Astrocyte (in vitro differentiated cells and primary cell): Measurements from ENCODE around the gene RGS21. TPM values are rescaled to one million over a fixed set of nuclear protein-coding genes. Genes with fewer than 3 reads are reported as not detected.

Source experiments
- DNase-seq: peaks from one replicate; pipeline ENCODE4 v3.0.0-alpha.2; 2010; ENCODE audit warnings: low read depth
- FAIRE-seq: peaks from 2 replicates; lab custom pipeline; 2011; peaks lifted over from hg19 to GRCh38; lab: Jason Lieb, UNC
- H2AFZ ChIP-seq: 2 replicates; pipeline ENCODE4 v1.6.0; 2012; ENCODE audit warnings: low read depth, low read length, inconsistent platforms
- H3K27ac ChIP-seq: 2 replicates; pipeline ENCODE4 v1.5.1; 2011; ENCODE audit warnings: low read depth, low read length, inconsistent platforms
- H3K27me3 ChIP-seq: 2 replicates; pipeline ENCODE4 v1.6.0; 2011; ENCODE audit warnings: low read length, inconsistent platforms; ENCODE audit not compliant: insufficient read depth
- H3K36me3 ChIP-seq: 2 replicates; pipeline ENCODE4 v1.5.1; 2011; ENCODE audit warnings: low read length, inconsistent platforms; ENCODE audit not compliant: insufficient read depth
- H3K4me1 ChIP-seq: 2 replicates; pipeline ENCODE4 v1.5.1; 2011; ENCODE audit warnings: low read length, inconsistent platforms; ENCODE audit not compliant: insufficient read depth
- H3K4me2 ChIP-seq: 2 replicates; pipeline ENCODE4 v1.6.0; 2012; ENCODE audit warnings: low read length, inconsistent platforms
- H3K4me3 ChIP-seq: 2 replicates; pipeline ENCODE4 v1.5.1; 2011; ENCODE audit warnings: low read depth, mild to moderate bottlenecking, low read length, inconsistent platforms; ENCODE audit not compliant: insufficient read depth
- H3K79me2 ChIP-seq: 2 replicates; pipeline ENCODE4 v1.6.0; 2012; ENCODE audit warnings: mild to moderate bottlenecking, low read length, inconsistent platforms; ENCODE audit not compliant: insufficient read depth
- H3K9ac ChIP-seq: 2 replicates; pipeline ENCODE4 v1.6.0; 2012; ENCODE audit warnings: mild to moderate bottlenecking, low read length, inconsistent platforms
- H3K9me3 ChIP-seq: 2 replicates; pipeline ENCODE4 v1.5.1; 2012; ENCODE audit warnings: low read depth, mild to moderate bottlenecking, low read length, inconsistent platforms; ENCODE audit not compliant: insufficient read depth
- H4K20me1 ChIP-seq: 2 replicates; pipeline ENCODE4 v1.6.0; 2012; ENCODE audit warnings: low read length, inconsistent platforms; ENCODE audit not compliant: insufficient read depth
- H3K27ac Mint-ChIP-seq: one replicate; pipeline ENCODE4 v1.8.0; 2021; ENCODE audit warnings: mild to moderate bottlenecking, mixed read lengths; ENCODE audit not compliant: unreplicated experiment
- H3K27me3 Mint-ChIP-seq: one replicate; pipeline ENCODE4 v1.8.0; 2021; ENCODE audit warnings: low read depth, mixed read lengths; ENCODE audit not compliant: unreplicated experiment
- H3K36me3 Mint-ChIP-seq: one replicate; pipeline ENCODE4 v1.8.0; 2021; ENCODE audit warnings: low read depth, mixed read lengths; ENCODE audit not compliant: unreplicated experiment
- H3K4me1 Mint-ChIP-seq: one replicate; pipeline ENCODE4 v1.8.0; 2021; ENCODE audit warnings: low read depth, mixed read lengths; ENCODE audit not compliant: unreplicated experiment
- H3K4me3 Mint-ChIP-seq: one replicate; pipeline ENCODE4 v1.8.0; 2021; ENCODE audit warnings: mild to moderate bottlenecking, moderate library complexity, mixed read lengths; ENCODE audit not compliant: unreplicated experiment
- H3K9me3 Mint-ChIP-seq: one replicate; pipeline ENCODE4 v1.8.0; 2021; ENCODE audit warnings: mild to moderate bottlenecking, mixed read lengths; ENCODE audit not compliant: unreplicated experiment
- CTCF ChIP-seq: IDR thresholded peaks from 2 replicates; pipeline ENCODE4 v1.5.1; 2011; ENCODE audit warnings: low read depth, mild to moderate bottlenecking, inconsistent platforms, low read length, moderate library complexity; ENCODE audit not compliant: insufficient read depth
- EZH2 ChIP-seq: IDR thresholded peaks from 2 replicates; pipeline ENCODE4 v1.6.1; 2012; ENCODE audit warnings: mild to moderate bottlenecking, low read length, inconsistent platforms; ENCODE audit not compliant: insufficient read depth
- total RNA-seq: library from RNA; stranded (reverse); gene quantifications from 2 replicates; pipeline ENCODE4 v1.2.1, GENCODE V29; 2021

The RGS21 gene
- total RNA-seq, 1 donor from 2014 or later, result not detected

- Histone ChIP-seq H3K36me3 (no peaks in the 10 kb centered on the region), H3K79me2 (no peaks in the 10 kb centered on the region), H3K4me3 (no peak overlapping the region), H2AFZ (no peak overlapping the region), H3K27ac (no peak overlapping the region), H3K9me3 (no peaks in the 10 kb centered on the region), H4K20me1 (no peaks in the 10 kb centered on the region), H3K4me2 (no peak overlapping the region), H3K4me1 (no peaks in the 10 kb centered on the region), H3K9ac (no peak overlapping the region), H3K27me3 (no peaks in the 10 kb centered on the region)
- Mint-ChIP-seq H3K27ac (no peak overlapping the region), H3K4me3 (no peak overlapping the region), H3K4me1 (no peaks in the 10 kb centered on the region), H3K9me3 (peaks cover 3% of the 10 kb centered on the region), H3K27me3 (no peaks in the 10 kb centered on the region), H3K36me3 (no peaks in the 10 kb centered on the region)
- DNase-seq, result no peak
- FAIRE-seq, result no peak
- TF ChIP-seq CTCF (no peak), EZH2 (no peak)
These were observed 26.6 kb downstream of the RGS21 start for GRCh38 chr1:192343344-192343743.

GRCh38 chr1:192349314-192349713 lies 32.5 kb downstream of the RGS21 start:
- no peaks in the 10 kb centered on the region for H3K79me2 ChIP-seq
- no peaks in the 10 kb centered on the region for H3K4me1 ChIP-seq
- Mint-ChIP-seq H3K4me3 (no peak overlapping the region), H3K27ac (no peak overlapping the region), H3K36me3 (no peaks in the 10 kb centered on the region), H3K9me3 (no peaks in the 10 kb centered on the region), H3K4me1 (no peaks in the 10 kb centered on the region), H3K27me3 (no peaks in the 10 kb centered on the region)
- H3K4me3 ChIP-seq, result no peak overlapping the region
- no peak overlapping the region for H3K27ac ChIP-seq
- no peak overlapping the region for H3K4me2 ChIP-seq
- H2AFZ ChIP-seq, result no peak overlapping the region
- H3K36me3 ChIP-seq, result no peaks in the 10 kb centered on the region
- H3K27me3 ChIP-seq, result no peaks in the 10 kb centered on the region
- H4K20me1 ChIP-seq, result no peaks in the 10 kb centered on the region
- FAIRE-seq (no peak), DNase-seq (no peak)
- no peaks in the 10 kb centered on the region for H3K9me3 ChIP-seq
- H3K9ac ChIP-seq, result no peak overlapping the region
- TF ChIP-seq EZH2, result no peak
- no peak for TF ChIP-seq CTCF

- no peaks in the 10 kb centered on the region for H3K4me1 Mint-ChIP-seq
- no peak overlapping the region for H3K27ac Mint-ChIP-seq
- TF ChIP-seq CTCF, result no peak
- no peak for TF ChIP-seq EZH2
- no peaks in the 10 kb centered on the region for H3K9me3 Mint-ChIP-seq
- no peaks in the 10 kb centered on the region for H3K27me3 Mint-ChIP-seq
- H3K4me3 ChIP-seq, result no peak overlapping the region
- H3K9ac ChIP-seq, result no peak overlapping the region
- DNase-seq (no peak), FAIRE-seq (no peak)
- no peak overlapping the region for H3K4me2 ChIP-seq
- H4K20me1 ChIP-seq, result no peaks in the 10 kb centered on the region
- H3K9me3 ChIP-seq, result no peaks in the 10 kb centered on the region
- H3K79me2 ChIP-seq, result no peaks in the 10 kb centered on the region
- H3K36me3 ChIP-seq, result no peaks in the 10 kb centered on the region
- no peaks in the 10 kb centered on the region for H3K4me1 ChIP-seq
- H3K27me3 ChIP-seq, result no peaks in the 10 kb centered on the region
- H3K27ac ChIP-seq, result no peak overlapping the region
- no peaks in the 10 kb centered on the region for H3K36me3 Mint-ChIP-seq
- H3K4me3 Mint-ChIP-seq, result no peak overlapping the region
- H2AFZ ChIP-seq, result no peak overlapping the region
These were observed 33.6 kb downstream of the RGS21 start for GRCh38 chr1:192350356-192350755.
